Measurements from ENCODE around the gene ARMC8. TPM values are rescaled to one million over a fixed set of nuclear protein-coding genes. Genes with fewer than 3 reads are reported as not detected.

ARMC8 gene
- total and polyA plus RNA-seq, 2 donors = 29.2 to 39.6 TPM

DNA sequence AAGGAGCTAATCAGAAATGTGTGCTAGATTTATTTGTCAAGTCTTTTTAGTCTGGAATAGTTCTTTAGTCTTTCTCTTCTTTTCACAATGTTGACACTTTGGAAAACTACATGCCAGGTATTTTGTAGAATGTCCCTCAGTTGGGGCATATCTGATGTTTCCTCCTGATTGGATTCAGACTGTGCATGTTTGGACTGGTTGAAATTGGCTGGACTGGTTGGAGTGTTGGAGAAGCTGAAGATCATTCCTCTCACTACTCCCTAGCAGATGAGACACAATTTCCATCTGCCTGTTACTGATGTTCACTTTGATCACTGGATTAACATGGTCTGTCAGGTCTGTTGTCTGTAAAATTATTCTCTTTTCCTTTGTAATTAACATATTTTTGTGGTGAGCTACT, 138.9 kb downstream of the ARMC8 start:
- H3K27me3 ChIP-seq (ENCODE audit: control insufficient read depth in 2 of 2, insufficient read depth in 1 of 2, low read length in 1 of 2) = no peaks in the 10 kb centered on the region
- no peak overlapping the region for H3K27ac ChIP-seq (ENCODE audit: low read depth in 1 of 2, low read length in 1 of 2)
- H3K4me3 ChIP-seq (ENCODE audit: low read length in 2 of 2) = no peak overlapping the region
- no peak for DNase-seq (ENCODE audit: low read depth in 6 of 9, low spot score in 9 of 9)
- no peaks in the 10 kb centered on the region for H3K36me3 ChIP-seq (ENCODE audit: control insufficient read depth in 2 of 2, insufficient read depth in 2 of 2, low read length in 1 of 2)
- no peaks in the 10 kb centered on the region for H3K9me3 ChIP-seq (ENCODE audit: control insufficient read depth in 2 of 2, insufficient read depth in 1 of 2, low read length in 1 of 2)
- peaks cover 0 to 16% of the 10 kb centered on the region in 2 donors for H3K4me1 ChIP-seq (ENCODE audit: control insufficient read depth in 2 of 2, insufficient read depth in 2 of 2, low read length in 2 of 2)

DNA sequence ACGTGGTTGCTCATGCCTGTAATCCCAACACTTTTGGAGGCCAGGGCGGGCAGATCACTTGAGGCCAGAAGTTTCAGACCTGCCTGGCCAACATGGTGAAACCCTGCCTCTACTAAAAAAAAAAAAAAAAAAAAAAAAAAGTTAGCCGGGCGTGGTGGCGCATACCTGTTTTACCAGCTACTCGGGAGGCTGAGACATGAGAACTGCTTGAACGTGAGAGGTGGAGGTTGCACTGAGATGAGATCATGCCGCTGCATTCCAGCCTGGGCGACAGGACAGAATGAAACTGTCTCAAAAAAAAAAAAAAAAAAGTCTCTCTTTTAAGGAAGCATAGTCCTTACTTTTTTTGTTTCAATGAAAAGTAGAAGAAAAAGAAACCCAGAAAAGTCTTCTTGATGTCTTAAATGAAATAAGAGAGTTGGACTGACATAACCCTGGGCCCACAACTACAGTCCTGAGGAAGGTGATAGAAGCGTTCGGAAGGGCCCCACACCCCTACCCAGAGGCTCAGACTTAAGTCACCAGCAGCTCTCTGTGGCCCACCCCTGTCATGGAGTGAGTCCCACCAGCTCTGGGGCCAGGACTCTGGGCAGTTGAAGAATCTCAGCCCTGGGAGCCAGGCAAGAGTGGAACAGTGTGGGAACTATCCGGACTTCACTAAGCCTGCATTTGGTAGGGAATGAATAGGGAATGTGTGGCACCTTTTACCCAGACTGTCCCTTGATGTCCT, 139.9 kb downstream of the ARMC8 start:
- WGBS = 98% methylated on average over 12 of the region's 12 CpGs
- Histone ChIP-seq H3K27me3 (ENCODE audit: control insufficient read depth in 2 of 2, insufficient read depth in 1 of 2, low read length in 1 of 2) (no peaks in the 10 kb centered on the region), H3K9me3 (ENCODE audit: control insufficient read depth in 2 of 2, insufficient read depth in 1 of 2, low read length in 1 of 2) (no peaks in the 10 kb centered on the region), H3K27ac (ENCODE audit: low read depth in 1 of 2, low read length in 1 of 2) (no peak overlapping the region), H3K4me1 (ENCODE audit: control insufficient read depth in 2 of 2, insufficient read depth in 2 of 2, low read length in 2 of 2) (peaks cover 0 to 15% of the 10 kb centered on the region in 2 donors), H3K36me3 (ENCODE audit: control insufficient read depth in 2 of 2, insufficient read depth in 2 of 2, low read length in 1 of 2) (no peaks in the 10 kb centered on the region), H3K4me3 (ENCODE audit: low read length in 2 of 2) (no peak overlapping the region)
- DNase-seq (ENCODE audit: low read depth in 6 of 9, low spot score in 9 of 9) = no peak

DNA sequence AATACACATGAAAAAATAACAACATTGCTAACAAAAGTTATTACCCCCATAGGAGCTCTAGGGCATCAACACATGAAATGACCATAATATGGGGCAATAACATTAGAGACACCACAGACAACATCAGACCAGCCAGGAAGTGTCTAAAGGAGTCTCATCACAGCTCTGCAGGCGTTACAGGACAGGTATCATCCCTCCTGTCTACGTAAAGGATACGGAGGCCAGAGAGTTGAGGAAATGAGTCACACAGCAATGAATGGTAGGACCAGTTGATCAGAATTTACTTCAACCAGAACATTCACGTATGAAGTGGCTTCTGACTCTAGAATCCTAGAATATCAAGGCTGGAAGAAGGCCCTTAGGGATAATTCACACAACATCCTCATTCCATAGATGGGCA, 140.7 kb downstream of the ARMC8 start:
- 94% methylated on average over 4 of the region's 4 CpGs for WGBS
- Histone ChIP-seq H3K27me3 (ENCODE audit: control insufficient read depth in 2 of 2, insufficient read depth in 1 of 2, low read length in 1 of 2) (no peaks in the 10 kb centered on the region), H3K27ac (ENCODE audit: low read depth in 1 of 2, low read length in 1 of 2) (no peak overlapping the region), H3K9me3 (ENCODE audit: control insufficient read depth in 2 of 2, insufficient read depth in 1 of 2, low read length in 1 of 2) (no peaks in the 10 kb centered on the region), H3K4me3 (ENCODE audit: low read length in 2 of 2) (no peak overlapping the region), H3K4me1 (ENCODE audit: control insufficient read depth in 2 of 2, insufficient read depth in 2 of 2, low read length in 2 of 2) (peaks cover 0 to 9% of the 10 kb centered on the region in 2 donors), H3K36me3 (ENCODE audit: control insufficient read depth in 2 of 2, insufficient read depth in 2 of 2, low read length in 1 of 2) (no peaks in the 10 kb centered on the region)
- no peak for DNase-seq (ENCODE audit: low read depth in 6 of 9, low spot score in 9 of 9)

DNA sequence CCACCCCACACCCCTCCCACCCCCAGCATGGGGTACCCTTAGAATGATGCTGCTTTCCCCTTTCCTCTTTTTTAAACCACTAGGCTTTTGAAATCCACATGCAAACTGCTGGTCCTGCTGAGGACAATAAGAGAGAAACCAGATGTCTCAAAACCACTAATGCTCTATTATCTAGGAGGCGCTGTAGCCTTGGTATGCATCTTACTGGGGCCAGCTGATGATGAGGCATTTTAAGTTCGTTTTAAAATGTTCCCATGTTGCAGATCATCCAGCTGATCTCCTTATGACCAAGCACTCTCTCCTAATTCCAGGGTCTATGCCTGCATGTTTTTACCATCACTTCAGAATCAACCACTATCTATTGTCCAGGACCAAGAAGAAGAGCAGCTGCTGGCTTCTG, 141.2 kb downstream of the ARMC8 start:
- H3K36me3 ChIP-seq (ENCODE audit: control insufficient read depth in 2 of 2, insufficient read depth in 2 of 2, low read length in 1 of 2) = no peaks in the 10 kb centered on the region
- WGBS = 63% methylated on average over 2 of the region's 2 CpGs
- H3K27ac ChIP-seq (ENCODE audit: low read depth in 1 of 2, low read length in 1 of 2) = no peak overlapping the region
- H3K4me1 ChIP-seq (ENCODE audit: control insufficient read depth in 2 of 2, insufficient read depth in 2 of 2, low read length in 2 of 2) = peaks cover 0 to 7% of the 10 kb centered on the region in 2 donors
- DNase-seq (ENCODE audit: low read depth in 6 of 9, low spot score in 9 of 9) = no peak
- H3K27me3 ChIP-seq (ENCODE audit: control insufficient read depth in 2 of 2, insufficient read depth in 1 of 2, low read length in 1 of 2) = no peaks in the 10 kb centered on the region
- no peak overlapping the region for H3K4me3 ChIP-seq (ENCODE audit: low read length in 2 of 2)
- H3K9me3 ChIP-seq (ENCODE audit: control insufficient read depth in 2 of 2, insufficient read depth in 1 of 2, low read length in 1 of 2) = no peaks in the 10 kb centered on the region

DNA sequence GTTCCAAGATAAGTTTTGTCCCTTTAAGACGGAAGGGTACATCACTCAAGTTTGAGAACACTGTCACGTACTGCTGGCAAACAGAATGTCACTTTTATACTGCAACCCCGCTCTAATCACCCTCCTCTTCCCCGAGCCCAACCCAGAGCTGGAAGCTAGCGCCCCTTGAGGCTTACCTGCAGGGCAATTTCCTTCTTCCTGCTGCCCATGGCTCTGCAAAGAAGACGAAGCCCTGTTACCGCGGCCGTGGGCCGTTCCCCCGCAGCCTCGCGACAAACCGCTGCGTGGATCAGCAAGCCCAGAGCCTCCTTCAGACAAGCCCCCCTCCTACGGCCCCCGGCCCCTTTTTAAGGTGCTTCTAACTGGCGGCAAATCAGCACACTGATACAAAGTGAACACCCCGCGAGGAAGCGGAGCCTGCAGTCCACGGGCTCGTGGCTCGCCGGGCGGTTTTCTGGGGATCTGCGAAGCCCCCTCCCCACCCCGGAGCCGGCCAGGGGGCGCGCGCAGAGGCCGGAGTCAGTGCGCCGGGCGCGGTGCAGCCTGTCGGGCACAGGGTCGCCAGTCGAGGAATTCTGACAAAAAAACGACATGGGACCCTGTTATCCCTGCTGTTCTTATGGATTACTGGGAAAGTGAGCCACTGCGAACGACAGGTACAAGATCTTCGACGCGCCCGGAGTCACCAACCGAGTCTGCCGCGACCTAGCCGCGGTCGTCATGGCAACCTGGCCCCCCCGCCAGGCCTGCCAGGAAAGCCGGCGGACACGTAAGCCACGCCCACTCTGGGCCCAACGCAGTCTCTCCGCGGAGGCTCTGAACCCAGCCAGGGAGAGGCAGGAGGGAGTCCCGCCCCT, 142.3 kb downstream of the ARMC8 start, which contains the start of gene NME9:
NME9 (minus strand) TSS at position 725 of the 857 bp plus-strand sequence; CDS start at position 209, 516 bp downstream.
- H3K4me1 ChIP-seq (ENCODE audit: control insufficient read depth in 2 of 2, insufficient read depth in 2 of 2, low read length in 2 of 2) = peaks cover 0 to 7% of the 10 kb centered on the region in 2 donors

DNA sequence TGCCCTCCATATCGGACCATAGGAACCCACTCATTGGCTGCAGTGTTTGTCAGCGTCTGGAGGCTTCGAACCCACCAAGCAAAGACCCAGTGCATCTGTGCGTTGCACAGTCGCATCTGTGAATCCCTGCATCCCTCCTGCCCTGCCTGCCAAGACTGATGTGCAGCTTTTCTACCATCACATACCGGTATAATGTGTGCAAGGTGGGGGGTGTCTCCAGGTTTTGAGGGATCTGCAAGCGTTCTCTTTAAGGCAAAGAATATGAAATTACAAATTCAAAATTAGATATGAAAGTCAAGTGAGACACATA, 142.8 kb downstream of the ARMC8 start:
- Histone ChIP-seq H3K4me1 (ENCODE audit: control insufficient read depth in 2 of 2, insufficient read depth in 2 of 2, low read length in 2 of 2) (peaks cover 0 to 7% of the 10 kb centered on the region in 2 donors), H3K27me3 (ENCODE audit: control insufficient read depth in 2 of 2, insufficient read depth in 1 of 2, low read length in 1 of 2) (no peaks in the 10 kb centered on the region), H3K36me3 (ENCODE audit: control insufficient read depth in 2 of 2, insufficient read depth in 2 of 2, low read length in 1 of 2) (no peaks in the 10 kb centered on the region), H3K9me3 (ENCODE audit: control insufficient read depth in 2 of 2, insufficient read depth in 1 of 2, low read length in 1 of 2) (no peaks in the 10 kb centered on the region), H3K4me3 (ENCODE audit: low read length in 2 of 2) (peak overlapping the region; percentile 57 to 77), H3K27ac (ENCODE audit: low read depth in 1 of 2, low read length in 1 of 2) (no peak overlapping the region)
- 10% methylated on average over 7 of the region's 7 CpGs for WGBS
- DNase-seq (ENCODE audit: low read depth in 6 of 9, low spot score in 9 of 9) = no peak

More for the DNA sequence above, 142.3 kb downstream of the ARMC8 start, which contains the start of gene NME9:
- no peaks in the 10 kb centered on the region for H3K9me3 ChIP-seq (ENCODE audit: control insufficient read depth in 2 of 2, insufficient read depth in 1 of 2, low read length in 1 of 2)
- H3K4me3 ChIP-seq (ENCODE audit: low read length in 2 of 2) = peak within 1 kb of the TSS; percentile 57 to 77
- H3K36me3 ChIP-seq (ENCODE audit: control insufficient read depth in 2 of 2, insufficient read depth in 2 of 2, low read length in 1 of 2) = no peaks in the 10 kb centered on the region
- WGBS = under 1% methylated on average over 62 of the region's 62 CpGs
- H3K27me3 ChIP-seq (ENCODE audit: control insufficient read depth in 2 of 2, insufficient read depth in 1 of 2, low read length in 1 of 2) = no peaks in the 10 kb centered on the region
- peak; percentile 75 to 94 (median 87) for DNase-seq (ENCODE audit: low read depth in 6 of 9, low spot score in 9 of 9)
- peak within 1 kb of the TSS in 1 of 2 donors; percentile 61 for H3K27ac ChIP-seq (ENCODE audit: low read depth in 1 of 2, low read length in 1 of 2)

DNA sequence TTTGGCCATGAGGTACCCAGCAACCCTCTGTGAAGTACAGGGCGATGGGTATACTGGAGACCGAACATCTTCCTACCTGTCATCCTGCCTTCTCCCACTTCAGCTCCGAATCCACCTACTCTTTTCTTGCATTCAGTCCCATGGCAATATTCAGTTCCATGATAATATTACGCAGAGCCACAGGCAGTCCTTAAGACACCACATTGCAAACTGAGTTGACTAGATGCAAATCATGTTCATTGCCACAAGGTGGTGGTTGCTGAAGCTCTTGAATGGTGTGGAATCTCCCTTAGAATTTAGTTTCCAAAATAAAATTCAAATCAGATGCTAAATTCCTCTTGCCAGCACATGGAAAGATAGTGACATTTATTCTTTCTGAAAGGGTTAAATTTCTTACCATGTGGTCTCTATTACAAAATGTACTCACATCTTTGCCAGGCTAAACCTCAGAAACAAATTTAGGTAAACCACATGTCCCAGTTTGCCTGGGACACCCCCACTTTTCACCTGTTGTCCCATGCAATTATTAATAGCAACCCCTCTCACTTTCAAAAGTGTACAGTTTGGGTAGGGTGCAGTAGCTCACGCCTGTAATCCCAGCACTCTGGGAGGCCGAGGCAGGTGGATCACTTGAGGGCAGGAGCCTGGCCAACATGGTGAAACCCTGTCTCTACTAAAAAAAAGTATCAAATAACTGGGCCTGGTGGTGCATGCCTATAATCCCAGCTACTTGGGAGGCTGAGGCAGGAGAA, 144.2 kb downstream of the ARMC8 start:
- Histone ChIP-seq H3K4me3 (ENCODE audit: low read length in 2 of 2) (no peak overlapping the region), H3K4me1 (ENCODE audit: control insufficient read depth in 2 of 2, insufficient read depth in 2 of 2, low read length in 2 of 2) (peaks cover 0 to 7% of the 10 kb centered on the region in 2 donors), H3K27me3 (ENCODE audit: control insufficient read depth in 2 of 2, insufficient read depth in 1 of 2, low read length in 1 of 2) (no peaks in the 10 kb centered on the region), H3K27ac (ENCODE audit: low read depth in 1 of 2, low read length in 1 of 2) (no peak overlapping the region), H3K36me3 (ENCODE audit: control insufficient read depth in 2 of 2, insufficient read depth in 2 of 2, low read length in 1 of 2) (no peaks in the 10 kb centered on the region), H3K9me3 (ENCODE audit: control insufficient read depth in 2 of 2, insufficient read depth in 1 of 2, low read length in 1 of 2) (no peaks in the 10 kb centered on the region)
- WGBS = 95% methylated on average over 6 of the region's 6 CpGs
- DNase-seq (ENCODE audit: low read depth in 6 of 9, low spot score in 9 of 9) = no peak

DNA sequence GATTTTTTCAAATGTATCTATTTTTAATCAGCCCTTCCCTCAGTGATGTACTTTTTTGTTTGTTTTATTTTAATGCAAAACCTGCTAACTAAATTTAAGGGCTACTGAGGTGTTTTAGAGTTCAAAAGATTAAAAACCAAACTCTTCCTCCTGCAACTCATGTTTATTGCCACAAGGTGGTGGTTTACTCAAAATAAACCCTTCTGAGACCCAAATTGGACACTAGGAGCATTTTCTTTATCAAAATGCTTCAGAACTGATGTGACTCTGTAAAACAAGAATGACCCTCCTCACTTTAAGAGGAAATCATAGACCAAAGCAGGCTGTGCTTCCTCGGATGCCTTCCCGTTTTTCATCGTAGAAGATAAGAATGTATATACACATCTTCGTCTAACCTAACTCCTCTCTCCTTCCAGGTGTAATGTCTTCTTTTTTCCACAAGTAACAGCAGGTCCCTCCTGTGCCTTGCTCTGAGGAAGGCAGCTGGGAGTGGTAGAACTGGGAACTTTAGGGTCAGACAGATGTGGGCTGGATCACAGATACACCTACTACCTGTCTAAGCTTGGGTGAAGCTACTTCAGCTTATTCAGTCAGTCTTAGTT, 145.5 kb downstream of the ARMC8 start:
- no peak overlapping the region for H3K27ac ChIP-seq (ENCODE audit: low read depth in 1 of 2, low read length in 1 of 2)

More for the DNA sequence above, 145.5 kb downstream of the ARMC8 start:
- Histone ChIP-seq H3K4me3 (ENCODE audit: low read length in 2 of 2) (no peak overlapping the region), H3K36me3 (ENCODE audit: control insufficient read depth in 2 of 2, insufficient read depth in 2 of 2, low read length in 1 of 2) (no peaks in the 10 kb centered on the region), H3K4me1 (ENCODE audit: control insufficient read depth in 2 of 2, insufficient read depth in 2 of 2, low read length in 2 of 2) (peaks cover 0 to 7% of the 10 kb centered on the region in 2 donors), H3K9me3 (ENCODE audit: control insufficient read depth in 2 of 2, insufficient read depth in 1 of 2, low read length in 1 of 2) (no peaks in the 10 kb centered on the region), H3K27me3 (ENCODE audit: control insufficient read depth in 2 of 2, insufficient read depth in 1 of 2, low read length in 1 of 2) (no peaks in the 10 kb centered on the region)
- peak in 1 of 9 donors; percentile 41 for DNase-seq (ENCODE audit: low read depth in 6 of 9, low spot score in 9 of 9)
- 58% methylated on average over 4 of the region's 4 CpGs for WGBS

Data from thymus (tissue), 11 donors.